HG02623 (cell line): ENCODE measurements around the gene LMNTD2.

ENCODE experiments used
- ATAC-seq: cut with Tn5 transposase; IDR thresholded peaks from one replicate; pipeline ENCODE4 v1.9.1; 2021; ENCODE audit warnings: moderate library complexity; ENCODE audit not compliant: unreplicated experiment

The LMNTD2 gene

GRCh38 chr11:560305-561147 is at the start of gene LMNTD2, which contains the start of gene RASSF7:
LMNTD2 (minus strand) TSS chr11:560738; CDS start chr11:560716, 22 bp downstream.
RASSF7 (plus strand) TSS chr11:560970; CDS start chr11:561769, 799 bp downstream.
- ATAC-seq: peak; percentile 74

GRCh38 chr11:609341-609811 is 48.8 kb upstream of the LMNTD2 start:
- ATAC-seq: no peak

- ATAC-seq: no peak
Observed at GRCh38 chr11:608791-609251, 48.3 kb upstream of the LMNTD2 start.

GRCh38 chr11:607971-608659 is 47.6 kb upstream of the LMNTD2 start:
- no peak for ATAC-seq

- ATAC-seq: no peak
Observed at GRCh38 chr11:607020-607780, 46.7 kb upstream of the LMNTD2 start.

- ATAC-seq: no peak
Observed at GRCh38 chr11:606245-606644, 45.7 kb upstream of the LMNTD2 start.

- no peak for ATAC-seq
Observed at GRCh38 chr11:605286-606129, 45.0 kb upstream of the LMNTD2 start.

GRCh38 chr11:603154-603553 is 42.6 kb upstream of the LMNTD2 start:
- ATAC-seq: no peak

- ATAC-seq: no peak
Observed at GRCh38 chr11:601573-602245, 41.2 kb upstream of the LMNTD2 start.

GRCh38 chr11:598005-598680 is 37.6 kb upstream of the LMNTD2 start:
- ATAC-seq: no peak

- ATAC-seq: no peak
Observed at GRCh38 chr11:597166-597725, 36.7 kb upstream of the LMNTD2 start.

- no peak for ATAC-seq
Observed at GRCh38 chr11:596374-596773, 35.8 kb upstream of the LMNTD2 start.

- ATAC-seq: no peak
Observed at GRCh38 chr11:595400-595799, 34.9 kb upstream of the LMNTD2 start.

GRCh38 chr11:593347-593746 is 32.8 kb upstream of the LMNTD2 start:
- no peak for ATAC-seq

- ATAC-seq: no peak
Observed at GRCh38 chr11:592918-593317, 32.4 kb upstream of the LMNTD2 start.

GRCh38 chr11:592501-592900 is 32.0 kb upstream of the LMNTD2 start:
- no peak for ATAC-seq

GRCh38 chr11:590997-591396 is 30.5 kb upstream of the LMNTD2 start:
- ATAC-seq: no peak

- ATAC-seq: no peak
Observed at GRCh38 chr11:589798-590197, 29.3 kb upstream of the LMNTD2 start.

- ATAC-seq: no peak
Observed at GRCh38 chr11:587978-588380, 27.4 kb upstream of the LMNTD2 start.
